Measurements from ENCODE around the gene PRKG1.

The PRKG1 gene

GRCh38 chr10:51924359-51924758 lies 850.1 kb downstream of the PRKG1 start:
- H3K4me2 ChIP-seq (ENCODE audit: low read length), result no peak overlapping the region
- H3K23ac ChIP-seq (ENCODE audit: low read length), result no peak overlapping the region
- no peaks in the 10 kb centered on the region for H3K36me3 ChIP-seq (ENCODE audit: control insufficient read depth in 1 of 2, insufficient read depth in 2 of 2, low read length in 2 of 2)
- no peak overlapping the region for H2BK5ac ChIP-seq (ENCODE audit: low read depth, low read length, poor library complexity)
- DNase-seq, result no peak
- H4K12ac ChIP-seq (ENCODE audit: low read depth, low read length), result no peak overlapping the region
- H3K79me2 ChIP-seq (ENCODE audit: control insufficient read depth, insufficient read depth, low read length, poor library complexity), result no peaks in the 10 kb centered on the region
- no peak overlapping the region for H2AK5ac ChIP-seq (ENCODE audit: low read length)
- no peak overlapping the region for H3K27ac ChIP-seq (ENCODE audit: low read depth, low read length)
- H3K4me3 ChIP-seq (ENCODE audit: low read depth, low read length), result no peak overlapping the region
- no peaks in the 10 kb centered on the region for H3K27me3 ChIP-seq (ENCODE audit: insufficient read depth, low read length)
- no peak overlapping the region for H4K8ac ChIP-seq (ENCODE audit: low read depth, low read length)
- H3K4ac ChIP-seq (ENCODE audit: low read depth, low read length), result no peak overlapping the region
- no CpG with 5 or more reads among the region's 4 CpGs for WGBS (ENCODE audit: extremely low coverage, insufficient coverage, insufficient read length)
- no peak overlapping the region for H4K91ac ChIP-seq (ENCODE audit: low read depth, low read length)
- H2BK12ac ChIP-seq (ENCODE audit: low read length), result no peak overlapping the region
- no peak overlapping the region for H2BK120ac ChIP-seq (ENCODE audit: insufficient read depth, low read length, poor library complexity)
- H3K79me1 ChIP-seq (ENCODE audit: low read length), result no peaks in the 10 kb centered on the region
- H3K9ac ChIP-seq (ENCODE audit: low read length), result no peak overlapping the region
- no peak overlapping the region for H3K18ac ChIP-seq (ENCODE audit: low read length)
- no peaks in the 10 kb centered on the region for H3K9me3 ChIP-seq (ENCODE audit: insufficient read depth, low read depth, low read length)
- H3K14ac ChIP-seq (ENCODE audit: low read length), result no peak overlapping the region
- no peak overlapping the region for H2AFZ ChIP-seq (ENCODE audit: insufficient read depth, low read length, poor library complexity)
- no peaks in the 10 kb centered on the region for H3K4me1 ChIP-seq (ENCODE audit: control insufficient read depth in 1 of 2, insufficient read depth in 2 of 2, low read length in 2 of 2)

- Histone ChIP-seq H3K79me2 (ENCODE audit: control insufficient read depth, insufficient read depth, low read length, poor library complexity) (no peaks in the 10 kb centered on the region), H3K27me3 (ENCODE audit: insufficient read depth, low read length) (no peaks in the 10 kb centered on the region), H3K14ac (ENCODE audit: low read length) (no peak overlapping the region), H3K9me3 (ENCODE audit: insufficient read depth, low read depth, low read length) (no peaks in the 10 kb centered on the region), H2BK120ac (ENCODE audit: insufficient read depth, low read length, poor library complexity) (no peak overlapping the region), H3K27ac (ENCODE audit: low read depth, low read length) (no peak overlapping the region), H3K4me3 (ENCODE audit: low read depth, low read length) (no peak overlapping the region), H2AK5ac (ENCODE audit: low read length) (no peak overlapping the region), H3K36me3 (ENCODE audit: control insufficient read depth in 1 of 2, insufficient read depth in 2 of 2, low read length in 2 of 2) (no peaks in the 10 kb centered on the region), H3K4ac (ENCODE audit: low read depth, low read length) (no peak overlapping the region), H3K4me2 (ENCODE audit: low read length) (no peak overlapping the region), H4K91ac (ENCODE audit: low read depth, low read length) (no peak overlapping the region), H2BK5ac (ENCODE audit: low read depth, low read length, poor library complexity) (no peak overlapping the region), H3K9ac (ENCODE audit: low read length) (no peak overlapping the region), H2AFZ (ENCODE audit: insufficient read depth, low read length, poor library complexity) (no peak overlapping the region), H4K12ac (ENCODE audit: low read depth, low read length) (no peak overlapping the region), H3K18ac (ENCODE audit: low read length) (no peak overlapping the region), H3K23ac (ENCODE audit: low read length) (no peak overlapping the region), H4K8ac (ENCODE audit: low read depth, low read length) (no peak overlapping the region), H3K4me1 (ENCODE audit: control insufficient read depth in 1 of 2, insufficient read depth in 2 of 2, low read length in 2 of 2) (no peaks in the 10 kb centered on the region), H2BK12ac (ENCODE audit: low read length) (no peak overlapping the region), H3K79me1 (ENCODE audit: low read length) (no peaks in the 10 kb centered on the region)
- peak; percentile 45 to 76 for DNase-seq
- WGBS (ENCODE audit: extremely low coverage, insufficient coverage, insufficient read length), result no CpG with 5 or more reads among the region's 5 CpGs
These were observed 852.0 kb downstream of the PRKG1 start for GRCh38 chr10:51926337-51926736.

DNA sequence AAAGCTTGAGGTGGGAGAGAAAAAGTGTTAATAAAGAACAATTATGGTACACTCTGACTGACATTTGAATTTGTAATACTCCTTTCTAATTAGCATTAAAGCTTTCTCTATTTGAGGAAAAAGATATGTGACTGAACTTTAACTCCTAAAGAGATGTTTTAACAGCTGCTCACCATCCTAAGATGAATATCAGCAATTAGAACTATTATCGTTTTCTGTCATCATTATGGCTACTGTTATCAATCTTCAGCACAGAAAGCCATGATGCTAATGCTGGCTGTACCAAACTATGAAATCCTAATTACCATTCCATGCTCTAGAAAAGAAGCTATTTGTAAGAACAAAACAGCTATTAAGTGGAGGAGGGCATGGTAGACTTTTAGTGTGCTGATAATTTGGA lies 853.9 kb downstream of the PRKG1 start:
- H4K8ac ChIP-seq (ENCODE audit: low read depth, low read length), result no peak overlapping the region
- H3K9ac ChIP-seq (ENCODE audit: low read length), result no peak overlapping the region
- no peak overlapping the region for H3K4me2 ChIP-seq (ENCODE audit: low read length)
- no peaks in the 10 kb centered on the region for H3K36me3 ChIP-seq (ENCODE audit: control insufficient read depth in 1 of 2, insufficient read depth in 2 of 2, low read length in 2 of 2)
- H4K91ac ChIP-seq (ENCODE audit: low read depth, low read length), result no peak overlapping the region
- H3K79me1 ChIP-seq (ENCODE audit: low read length), result no peaks in the 10 kb centered on the region
- H2AK5ac ChIP-seq (ENCODE audit: low read length), result no peak overlapping the region
- no peak overlapping the region for H3K27ac ChIP-seq (ENCODE audit: low read depth, low read length)
- H3K18ac ChIP-seq (ENCODE audit: low read length), result no peak overlapping the region
- no peak overlapping the region for H3K4me3 ChIP-seq (ENCODE audit: low read depth, low read length)
- DNase-seq, result peak in 1 of 2 donors; percentile 33
- H2BK120ac ChIP-seq (ENCODE audit: insufficient read depth, low read length, poor library complexity), result no peak overlapping the region
- no peak overlapping the region for H2BK5ac ChIP-seq (ENCODE audit: low read depth, low read length, poor library complexity)
- H3K79me2 ChIP-seq (ENCODE audit: control insufficient read depth, insufficient read depth, low read length, poor library complexity), result no peaks in the 10 kb centered on the region
- no peaks in the 10 kb centered on the region for H3K27me3 ChIP-seq (ENCODE audit: insufficient read depth, low read length)
- no peak overlapping the region for H3K4ac ChIP-seq (ENCODE audit: low read depth, low read length)
- WGBS (ENCODE audit: extremely low coverage, insufficient coverage, insufficient read length), result no CpG with 5 or more reads among the region's 1 CpG
- H2BK12ac ChIP-seq (ENCODE audit: low read length), result no peak overlapping the region
- H2AFZ ChIP-seq (ENCODE audit: insufficient read depth, low read length, poor library complexity), result no peak overlapping the region
- H3K14ac ChIP-seq (ENCODE audit: low read length), result no peak overlapping the region
- no peaks in the 10 kb centered on the region for H3K4me1 ChIP-seq (ENCODE audit: control insufficient read depth in 1 of 2, insufficient read depth in 2 of 2, low read length in 2 of 2)
- no peak overlapping the region for H4K12ac ChIP-seq (ENCODE audit: low read depth, low read length)
- no peaks in the 10 kb centered on the region for H3K9me3 ChIP-seq (ENCODE audit: insufficient read depth, low read depth, low read length)
- no peak overlapping the region for H3K23ac ChIP-seq (ENCODE audit: low read length)

DNA sequence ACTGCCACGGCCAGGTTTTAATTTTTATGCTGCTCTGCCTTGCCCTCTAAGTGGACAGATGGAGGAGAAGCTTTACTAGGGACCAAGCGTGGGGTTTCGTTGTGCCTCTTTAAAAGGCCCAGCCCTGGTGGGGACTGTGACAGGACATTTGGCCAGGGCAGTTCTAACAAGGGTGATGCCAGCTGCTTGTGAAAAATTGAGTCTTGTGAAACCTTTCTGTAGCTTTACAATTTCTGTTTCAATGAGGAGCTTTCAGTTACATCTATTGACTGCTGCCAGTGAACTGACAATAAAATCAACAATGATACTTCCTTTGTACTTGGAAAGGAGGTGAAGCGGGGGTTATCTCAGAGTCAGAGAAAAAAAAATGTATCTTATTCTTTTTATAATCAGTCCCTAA lies 858.2 kb downstream of the PRKG1 start:
- no peak overlapping the region for H3K4me2 ChIP-seq (ENCODE audit: low read length)
- DNase-seq, result no peak
- H3K79me2 ChIP-seq (ENCODE audit: control insufficient read depth, insufficient read depth, low read length, poor library complexity), result no peaks in the 10 kb centered on the region
- no peak overlapping the region for H4K12ac ChIP-seq (ENCODE audit: low read depth, low read length)
- no peaks in the 10 kb centered on the region for H3K9me3 ChIP-seq (ENCODE audit: insufficient read depth, low read depth, low read length)
- H3K9ac ChIP-seq (ENCODE audit: low read length), result no peak overlapping the region
- no peak overlapping the region for H2BK5ac ChIP-seq (ENCODE audit: low read depth, low read length, poor library complexity)
- H4K8ac ChIP-seq (ENCODE audit: low read depth, low read length), result no peak overlapping the region
- no peaks in the 10 kb centered on the region for H3K27me3 ChIP-seq (ENCODE audit: insufficient read depth, low read length)
- H3K14ac ChIP-seq (ENCODE audit: low read length), result no peak overlapping the region
- H3K36me3 ChIP-seq (ENCODE audit: control insufficient read depth in 1 of 2, insufficient read depth in 2 of 2, low read length in 2 of 2), result no peaks in the 10 kb centered on the region
- H3K18ac ChIP-seq (ENCODE audit: low read length), result no peak overlapping the region
- H3K23ac ChIP-seq (ENCODE audit: low read length), result no peak overlapping the region
- no peak overlapping the region for H2BK120ac ChIP-seq (ENCODE audit: insufficient read depth, low read length, poor library complexity)
- H3K4me1 ChIP-seq (ENCODE audit: control insufficient read depth in 1 of 2, insufficient read depth in 2 of 2, low read length in 2 of 2), result no peaks in the 10 kb centered on the region
- no peak overlapping the region for H2AK5ac ChIP-seq (ENCODE audit: low read length)
- no peak overlapping the region for H2AFZ ChIP-seq (ENCODE audit: insufficient read depth, low read length, poor library complexity)
- no peak overlapping the region for H3K27ac ChIP-seq (ENCODE audit: low read depth, low read length)
- H3K79me1 ChIP-seq (ENCODE audit: low read length), result no peaks in the 10 kb centered on the region
- H2BK12ac ChIP-seq (ENCODE audit: low read length), result no peak overlapping the region
- no CpG with 5 or more reads among the region's 4 CpGs for WGBS (ENCODE audit: extremely low coverage, insufficient coverage, insufficient read length)
- H3K4me3 ChIP-seq (ENCODE audit: low read depth, low read length), result no peak overlapping the region
- H4K91ac ChIP-seq (ENCODE audit: low read depth, low read length), result no peak overlapping the region
- H3K4ac ChIP-seq (ENCODE audit: low read depth, low read length), result no peak overlapping the region

All from trophoblast cell (in vitro differentiated cells and primary cell).